A549 (cell line): ENCODE measurements around the gene CNBD2. TPM values are rescaled to one million over a fixed set of nuclear protein-coding genes. Genes with fewer than 3 reads are reported as not detected.
"Not testable (repeated sequence)": the region's sequence is repeated elsewhere in the genome, so short reads cannot be mapped to it uniquely, and the experiment has no call there.

Source experiments
- ATAC-seq, 2 experiments: fragments of 200-7000 bp in 1 of 2; fragments of >200 bp in 1 of 2; cut with Nextera tagmentation in 1 of 2; cut with Tn5 transposase in 1 of 2; 3 replicates each; pipeline versions ENCODE4 v1.8.0 to v1.9.1; 2018 to 2020; ENCODE audit warnings: mild to moderate bottlenecking in 1 of 2, moderate library complexity in 1 of 2
- CTCF ChIA-PET: fragments of 300-600 bp; sonication (Branson Sonifier 250); formaldehyde crosslinking; extraction: SDS; loops from one replicate; lab custom pipeline; 2021; ENCODE audit warnings: antibody characterized with exemption, inconsistent platforms; lab: Yijun Ruan, JAX
- POLR2A ChIA-PET: fragments of 350-600 bp; formaldehyde crosslinking; extraction: SDS; loops from one replicate; lab custom pipeline; 2021; ENCODE audit warnings: antibody characterized with exemption, inconsistent platforms; lab: Yijun Ruan, JAX
- DNase-seq, 2 experiments: peaks; one replicate each; pipeline versions ENCODE4 v3.0.0 to v3.0.0-alpha.2; 2011 to 2016; ENCODE audit warnings: low read depth in 1 of 2, low spot score in 1 of 2
- FAIRE-seq: peaks from 2 replicates; lab custom pipeline; 2011; peaks lifted over from hg19 to GRCh38; lab: Jason Lieb, UNC
- H3K27ac ChIP-seq, 2 experiments: fragments of >200 bp; sonication (Bioruptor Twin); formaldehyde crosslinking; 3 replicates each; pipeline ENCODE4 v1.5.1; 2016 to 2017
- H3K4me1 ChIP-seq: fragments of >200 bp; sonication (Bioruptor Twin); formaldehyde crosslinking; 3 replicates; pipeline ENCODE4 v1.6.1; 2016
- H3K4me2 ChIP-seq: fragments of >200 bp; sonication (Bioruptor Twin); formaldehyde crosslinking; 3 replicates; pipeline ENCODE4 v1.6.1; 2016
- H3K4me3 ChIP-seq: fragments of >200 bp; sonication (Bioruptor Twin); formaldehyde crosslinking; 3 replicates; pipeline ENCODE4 v1.5.1; 2016
- H3K9me3 ChIP-seq: fragments of >200 bp; sonication (Bioruptor Twin); formaldehyde crosslinking; 3 replicates; pipeline ENCODE4 v1.6.1; 2016
- ATOH8 ChIP-seq: fragments of 250-450 bp; sonication (Bioruptor Pico); IDR thresholded peaks from 2 replicates; pipeline ENCODE4 v1.5.0; 2020; ENCODE audit warnings: low read depth, mild to moderate bottlenecking, moderate library complexity
- BHLHE40 ChIP-seq: IDR thresholded peaks from 2 replicates; pipeline ENCODE4 v1.6.1; 2012; ENCODE audit warnings: low read depth, low read length, inconsistent platforms
- CEBPB ChIP-seq, 2 experiments: fragments of >200 bp in 1 of 2; sonication (Bioruptor Twin) in 1 of 2; formaldehyde crosslinking in 1 of 2; IDR thresholded peaks; 2 replicates each; pipeline ENCODE4 v1.6.1; 2012 to 2016
- CHD2 ChIP-seq: fragments of 150-350 bp; IDR thresholded peaks from 2 replicates; pipeline ENCODE4 v1.6.1; 2014; ENCODE audit warnings: low read length; ENCODE audit not compliant: partially characterized antibody
- E2F6 ChIP-seq: IDR thresholded peaks from 2 replicates; pipeline ENCODE4 v1.6.1; 2012; ENCODE audit warnings: low read depth, borderline replicate concordance
- ESRRA ChIP-seq: fragments of 150-350 bp; IDR thresholded peaks from 2 replicates; pipeline ENCODE4 v1.6.1; 2014; ENCODE audit warnings: mild to moderate bottlenecking, low read length, borderline replicate concordance
- GATA3 ChIP-seq: IDR thresholded peaks from 2 replicates; pipeline ENCODE4 v1.6.1; 2012; ENCODE audit warnings: borderline replicate concordance
- HOXB5 ChIP-seq: fragments of 250-450 bp; sonication (Bioruptor Pico); IDR thresholded peaks from 2 replicates; pipeline ENCODE4 v1.5.0; 2020; ENCODE audit warnings: mild to moderate bottlenecking, moderate library complexity
- MAFK ChIP-seq: fragments of 450-650 bp; IDR thresholded peaks from 2 replicates; pipeline ENCODE4 v1.6.1; 2014; ENCODE audit not compliant: partially characterized antibody
- NPAS2 ChIP-seq: fragments of 250-450 bp; sonication (Bioruptor Pico); IDR thresholded peaks from 2 replicates; pipeline ENCODE4 v1.8.0; 2022; ENCODE audit warnings: mild to moderate bottlenecking, moderate library complexity, borderline replicate concordance
- NR3C1 ChIP-seq: fragments of >200 bp; sonication (Bioruptor Twin); formaldehyde crosslinking; IDR thresholded peaks from 3 replicates; pipeline ENCODE4 v1.6.1; 2017
- POLR2AphosphoS2 ChIP-seq: conservative IDR thresholded peaks from 2 replicates; pipeline ENCODE4 v1.6.1; 2012; ENCODE audit warnings: low read length, improper control_type of control experiment, inconsistent platforms
- SREBF2 ChIP-seq: fragments of 450-650 bp; IDR thresholded peaks from 2 replicates; pipeline ENCODE4 v1.6.1; 2014; ENCODE audit warnings: mild to moderate bottlenecking, moderate library complexity
- TFCP2L1 ChIP-seq: fragments of 250-450 bp; sonication (Bioruptor Pico); IDR thresholded peaks from 2 replicates; pipeline ENCODE4 v1.5.0; 2021; ENCODE audit warnings: mild to moderate bottlenecking
- ZFP36 ChIP-seq: fragments of 450-650 bp; IDR thresholded peaks from 2 replicates; pipeline ENCODE4 v1.6.1; 2014; ENCODE audit warnings: borderline replicate concordance; ENCODE audit not compliant: partially characterized antibody
- WGBS: methylation state at CpG from one replicate; pipeline ENCODE4 v1.1.6; 2017; ENCODE audit errors: missing lambda C conversion rate; 5-methylcytosine and 5-hydroxymethylcytosine counted together
- polyA plus RNA-seq, 4 experiments: library from polyadenylated mRNA; depleted of rRNA in 3 of 4; stranded (reverse); fragments of >200 nt; fragmentation: RNase III in 1 of 4; extraction: RNeasy Plus Mini Kit Qiagen cat#74134 plus additional on column Dnase treatment in 1 of 4; gene quantifications; 2 replicates in 3 of 4; 3 replicates in 1 of 4; pipeline ENCODE4 v1.2.3, GENCODE V29; 2011 to 2017
- TF ChIP-seq, protein P1 (sequence below): IDR thresholded peaks from 2 replicates; pipeline ENCODE4 v1.6.1; 2012
- TF ChIP-seq, protein P2 (sequence below): fragments of 150-350 bp; IDR thresholded peaks from 2 replicates; pipeline ENCODE4 v1.6.1; 2014; ENCODE audit warnings: low read depth, mild to moderate bottlenecking, low read length

Gene CNBD2
- polyA plus RNA-seq, 2 of the 4 experiments (the other 2 are of a cell fraction), result 4.3 to 5.4 TPM

DNA sequence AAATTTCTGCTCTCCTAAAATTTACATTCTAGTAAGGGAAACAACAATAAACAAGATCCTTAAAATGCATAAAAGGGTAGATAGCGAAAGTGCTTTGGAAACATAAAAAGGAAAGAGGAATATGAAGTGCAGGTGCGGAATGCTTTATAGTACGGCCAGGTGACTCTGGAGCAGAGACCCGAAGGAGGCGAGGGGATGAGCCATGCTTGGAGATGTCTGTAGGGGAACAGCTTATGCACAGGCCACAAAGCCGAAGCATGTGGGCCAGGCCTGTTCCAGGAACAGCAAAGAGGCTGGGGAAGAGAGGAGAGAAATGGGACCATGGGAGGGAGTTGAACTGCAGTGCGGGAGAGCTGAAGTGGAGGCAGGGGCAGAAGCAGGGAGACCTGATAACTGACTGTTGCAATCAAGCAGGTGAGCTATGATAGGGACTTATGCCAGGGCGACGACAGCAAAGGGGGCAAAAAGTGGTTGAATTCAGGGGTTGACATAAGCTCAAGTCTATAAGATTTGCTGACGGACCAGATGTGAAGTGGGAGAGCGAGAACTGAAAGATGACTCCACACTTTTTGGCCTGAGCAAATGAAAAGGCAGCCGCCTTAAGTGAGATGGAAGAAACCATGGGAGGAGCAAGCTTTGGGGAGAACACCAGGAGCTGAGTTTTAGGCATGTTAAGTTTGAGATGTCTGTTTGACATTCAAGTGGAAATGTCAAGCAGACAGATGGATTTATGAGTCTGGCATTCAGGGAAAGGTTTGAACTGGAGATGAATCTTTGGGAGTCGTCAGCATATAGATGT lies 83.1 kb downstream of the CNBD2 start:
- peak overlapping the region; percentile 98 to 99 for H3K27ac ChIP-seq
- peaks cover 21% of the 10 kb centered on the region for H3K4me1 ChIP-seq
- no peak for DNase-seq
- no peak for FAIRE-seq
- peak overlapping the region; percentile 98 for H3K4me3 ChIP-seq
- WGBS, result 90% methylated on average over 13 of the region's 13 CpGs
- TF ChIP-seq GATA3, result no peak
- TF ChIP-seq MAFK, result peak; percentile 57
- no peak for ATAC-seq
- H3K9me3 ChIP-seq, result no peaks in the 10 kb centered on the region
- ChIA-PET POLR2A (interaction anchor here (0.6 to 2.0 kb wide), 4 partner anchors 13 to 56 kb away, joined by 3 to 8 read pairs (median 3); no protein-coding TSS in a partner anchor), CTCF (interaction anchor here (0.6 to 1.8 kb wide), 6 partner anchors 8 to 87 kb away, joined by 3 to 8 read pairs (median 4); no protein-coding TSS in a partner anchor)
- H3K4me2 ChIP-seq, result peak overlapping the region; percentile 79

- no peak for DNase-seq
- no peak for FAIRE-seq
- 81% methylated on average over 6 of the region's 6 CpGs for WGBS
- Histone ChIP-seq H3K9me3 (no peaks in the 10 kb centered on the region), H3K27ac (peak overlapping the region in 1 of 2 experiments; percentile 98; a peak in 3 of 6 replicates), H3K4me3 (no peak overlapping the region), H3K4me2 (no peak overlapping the region), H3K4me1 (peaks cover 15% of the 10 kb centered on the region)
- ATAC-seq, result no peak
- no peak for TF ChIP-seq CHD2
- no peak for TF ChIP-seq ATOH8 (CRISPR knock-in tag)
- no peak for TF ChIP-seq ESRRA
- no peak for TF ChIP-seq BHLHE40
- TF ChIP-seq NR3C1, result no peak
- no peak for TF ChIP-seq TFCP2L1 (CRISPR knock-in tag)
- no peak for TF ChIP-seq ZFP36
- TF ChIP-seq, protein P1, sequence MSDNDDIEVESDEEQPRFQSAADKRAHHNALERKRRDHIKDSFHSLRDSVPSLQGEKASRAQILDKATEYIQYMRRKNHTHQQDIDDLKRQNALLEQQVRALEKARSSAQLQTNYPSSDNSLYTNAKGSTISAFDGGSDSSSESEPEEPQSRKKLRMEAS, result no peak
- no peak for TF ChIP-seq E2F6
- TF ChIP-seq CEBPB (IDR thresholded peaks at IDR 0.05), result no peak
- no peak for TF ChIP-seq HOXB5 (CRISPR knock-in tag)
- no peak for TF ChIP-seq POLR2AphosphoS2
- no peak for TF ChIP-seq MAFK
- TF ChIP-seq NPAS2 (CRISPR knock-in tag), result no peak
- TF ChIP-seq SREBF2, result no peak
- ChIA-PET CTCF (interaction anchor here (0.6 to 1.8 kb wide), 6 partner anchors 8 to 87 kb away, joined by 3 to 8 read pairs (median 4); no protein-coding TSS in a partner anchor), POLR2A (interaction anchor here (0.9 kb wide), 1 partner anchor 33 kb away, joined by 3 read pairs; no protein-coding TSS in a partner anchor)
Measured at GRCh38 chr20:36052117-36052513, 83.7 kb downstream of the CNBD2 start.

DNA sequence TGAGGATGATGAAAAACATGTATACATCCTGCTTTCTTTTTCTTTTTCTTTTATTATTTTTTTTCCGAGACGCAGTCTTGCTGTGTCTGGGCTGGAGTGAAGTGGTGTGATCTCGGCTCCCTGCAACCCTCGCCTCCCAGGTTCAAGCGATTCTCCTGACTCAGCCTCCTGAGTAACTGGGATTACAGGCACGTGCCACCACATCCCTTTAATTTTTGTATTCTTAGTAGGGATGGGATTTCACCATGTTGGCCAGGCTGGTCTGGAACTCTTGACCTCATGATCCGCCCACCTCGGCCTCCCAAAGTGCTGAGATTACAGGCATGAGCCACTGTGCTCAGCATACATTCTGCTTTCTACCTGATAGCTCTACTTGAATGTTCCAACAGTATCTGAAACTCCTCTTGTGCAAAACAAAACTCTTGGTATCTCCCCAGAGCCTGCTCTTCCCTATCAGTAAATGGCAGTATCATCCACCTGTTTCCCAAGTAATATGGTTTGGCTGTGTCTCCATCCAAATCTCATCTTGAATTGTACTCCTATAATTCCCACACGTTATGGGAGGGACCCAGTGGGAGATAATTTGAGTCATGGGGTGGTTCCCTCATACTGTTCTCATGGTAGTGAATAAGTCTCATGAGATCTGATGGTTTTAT lies 85.6 kb downstream of the CNBD2 start:
- H3K4me2 ChIP-seq, POLR2A ChIA-PET, ATAC-seq, H3K9me3 ChIP-seq, H3K4me3 ChIP-seq, DNase-seq, H3K4me1 ChIP-seq, FAIRE-seq, H3K27ac ChIP-seq: not testable (repeated sequence)
- WGBS, result 81% methylated on average over 9 of the region's 9 CpGs
- CTCF ChIA-PET, result interaction anchor here (0.6 to 1.8 kb wide), 3 partner anchors 11 to 84 kb away, joined by 3 to 4 read pairs (median 4); no protein-coding TSS in a partner anchor

DNA sequence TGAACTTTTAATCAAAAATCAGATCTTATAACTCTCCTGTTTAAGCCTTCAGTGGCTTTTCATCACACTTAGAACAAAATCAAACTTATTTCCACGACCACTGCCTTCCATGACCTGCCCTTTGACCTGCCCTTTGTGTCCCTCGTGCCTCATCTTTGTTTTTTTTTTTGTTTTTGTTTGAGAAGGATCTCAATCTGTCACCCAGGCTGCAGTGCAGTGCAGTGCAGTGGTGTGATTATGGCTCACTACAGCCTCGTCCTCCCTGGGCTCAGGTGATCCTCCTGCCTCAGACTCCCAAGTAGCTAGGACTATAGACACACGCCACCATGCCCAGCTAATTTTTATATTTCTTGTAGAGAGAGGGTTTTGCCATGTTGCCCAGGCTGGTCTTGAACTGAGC lies 86.8 kb downstream of the CNBD2 start:
- POLR2A ChIA-PET, result no interaction called here
- H3K4me3 ChIP-seq, result no peak overlapping the region
- H3K4me2 ChIP-seq, result no peak overlapping the region
- FAIRE-seq (no peak), ATAC-seq (no peak), DNase-seq (no peak)
- H3K9me3 ChIP-seq, result no peaks in the 10 kb centered on the region
- CTCF ChIA-PET, result interaction anchor here (0.6 to 1.8 kb wide), 3 partner anchors 43 to 101 kb away, joined by 3 to 5 read pairs (median 3); partner anchors contain the start of gene SCAND1
- H3K27ac ChIP-seq, result no peak overlapping the region
- WGBS, result 66% methylated on average over 4 of the region's 4 CpGs
- peaks cover 6% of the 10 kb centered on the region for H3K4me1 ChIP-seq
- TF ChIP-seq, protein P2, sequence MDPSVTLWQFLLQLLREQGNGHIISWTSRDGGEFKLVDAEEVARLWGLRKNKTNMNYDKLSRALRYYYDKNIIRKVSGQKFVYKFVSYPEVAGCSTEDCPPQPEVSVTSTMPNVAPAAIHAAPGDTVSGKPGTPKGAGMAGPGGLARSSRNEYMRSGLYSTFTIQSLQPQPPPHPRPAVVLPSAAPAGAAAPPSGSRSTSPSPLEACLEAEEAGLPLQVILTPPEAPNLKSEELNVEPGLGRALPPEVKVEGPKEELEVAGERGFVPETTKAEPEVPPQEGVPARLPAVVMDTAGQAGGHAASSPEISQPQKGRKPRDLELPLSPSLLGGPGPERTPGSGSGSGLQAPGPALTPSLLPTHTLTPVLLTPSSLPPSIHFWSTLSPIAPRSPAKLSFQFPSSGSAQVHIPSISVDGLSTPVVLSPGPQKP, result no peak
- TF ChIP-seq MAFK (no peak), ESRRA (no peak)
